ENCODE results near the gene NT5C3B.

DNA sequence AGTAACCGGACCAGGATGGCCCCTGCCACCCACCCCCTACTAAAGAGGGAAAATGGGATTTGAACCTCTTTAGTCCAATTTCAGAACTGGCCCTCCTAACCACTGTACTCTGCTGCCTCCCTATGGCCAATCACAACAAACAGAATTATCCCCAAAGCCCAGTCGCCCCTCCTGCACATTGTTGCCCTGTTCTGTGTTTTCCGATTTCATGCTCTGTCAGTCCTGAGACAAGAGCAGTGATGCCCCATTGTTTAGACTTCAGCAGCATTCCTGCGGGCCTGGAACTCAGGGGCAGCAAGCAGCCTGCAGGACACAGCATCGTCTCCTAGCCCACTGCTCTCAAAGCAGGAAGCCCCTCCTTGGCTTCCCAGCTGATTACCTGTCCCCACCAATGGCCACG, 49.7 kb upstream of the NT5C3B start:
- TF ChIP-seq, protein P1, sequence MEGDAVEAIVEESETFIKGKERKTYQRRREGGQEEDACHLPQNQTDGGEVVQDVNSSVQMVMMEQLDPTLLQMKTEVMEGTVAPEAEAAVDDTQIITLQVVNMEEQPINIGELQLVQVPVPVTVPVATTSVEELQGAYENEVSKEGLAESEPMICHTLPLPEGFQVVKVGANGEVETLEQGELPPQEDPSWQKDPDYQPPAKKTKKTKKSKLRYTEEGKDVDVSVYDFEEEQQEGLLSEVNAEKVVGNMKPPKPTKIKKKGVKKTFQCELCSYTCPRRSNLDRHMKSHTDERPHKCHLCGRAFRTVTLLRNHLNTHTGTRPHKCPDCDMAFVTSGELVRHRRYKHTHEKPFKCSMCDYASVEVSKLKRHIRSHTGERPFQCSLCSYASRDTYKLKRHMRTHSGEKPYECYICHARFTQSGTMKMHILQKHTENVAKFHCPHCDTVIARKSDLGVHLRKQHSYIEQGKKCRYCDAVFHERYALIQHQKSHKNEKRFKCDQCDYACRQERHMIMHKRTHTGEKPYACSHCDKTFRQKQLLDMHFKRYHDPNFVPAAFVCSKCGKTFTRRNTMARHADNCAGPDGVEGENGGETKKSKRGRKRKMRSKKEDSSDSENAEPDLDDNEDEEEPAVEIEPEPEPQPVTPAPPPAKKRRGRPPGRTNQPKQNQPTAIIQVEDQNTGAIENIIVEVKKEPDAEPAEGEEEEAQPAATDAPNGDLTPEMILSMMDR (conservative IDR thresholded peaks at IDR 0.05; ENCODE audit: low read length), result peak; percentile 48
- TF ChIP-seq EZH2phosphoT487 (IDR thresholded peaks at IDR 0.05; ENCODE audit: borderline replicate concordance), result no peak
